Stimulated activated naive B cell treated with anti-CD40 and anti-IgM and Interleukin-4, amounts not matched to agents 10 μg/mL and 1 μg/mL and 100 μg/mL, for 72 hours (primary cell): ENCODE data around the gene CDKN2B-AS1.

Source experiments
- ATAC-seq, 2 donors: fragments of 150-1000 bp; cut with Tn5 transposase; replicated peaks; 2 replicates each; pipeline ENCODE4 v1.10.0; 2021; ENCODE audit warnings: moderate library complexity in 1 of 2
- DNase-seq: peaks from one replicate; pipeline ENCODE4 v3.0.0; 2021
- H3K27ac Mint-ChIP-seq: one replicate; pipeline ENCODE4 v1.8.0; 2022; ENCODE audit warnings: mild to moderate bottlenecking, mixed read lengths
- H3K27me3 Mint-ChIP-seq, 2 donors: one replicate each; pipeline ENCODE4 v1.8.0; 2022; ENCODE audit warnings: mixed read lengths in 2 of 2
- H3K36me3 Mint-ChIP-seq, 2 donors: one replicate each; pipeline ENCODE4 v1.8.0; 2022; ENCODE audit warnings: mixed read lengths in 2 of 2, mild to moderate bottlenecking in 1 of 2
- H3K4me1 Mint-ChIP-seq, 2 donors: one replicate each; pipeline ENCODE4 v1.8.0; 2022; ENCODE audit warnings: mixed read lengths in 2 of 2, mild to moderate bottlenecking in 1 of 2
- H3K4me3 Mint-ChIP-seq, 2 donors: one replicate each; pipeline ENCODE4 v1.8.0; 2022; ENCODE audit warnings: mild to moderate bottlenecking in 2 of 2, mixed read lengths in 2 of 2, moderate library complexity in 1 of 2
- H3K9me3 Mint-ChIP-seq, 2 donors: one replicate each; pipeline ENCODE4 v1.8.0; 2022; ENCODE audit warnings: mixed read lengths in 2 of 2, mild to moderate bottlenecking in 1 of 2

Gene CDKN2B-AS1

GRCh38 chr9:21969951-21970799, 24.4 kb upstream of the CDKN2B-AS1 start:
- peaks cover 11 to 12% of the 10 kb centered on the region in 2 donors for H3K36me3 Mint-ChIP-seq
- DNase-seq: no peak
- no peak overlapping the region for H3K4me3 Mint-ChIP-seq
- peaks cover 36 to 41% of the 10 kb centered on the region in 2 donors for H3K4me1 Mint-ChIP-seq
- peak overlapping the region; percentile 86 for H3K27ac Mint-ChIP-seq
- H3K27me3 Mint-ChIP-seq: peaks cover 80 to 92% of the 10 kb centered on the region in 2 donors
- H3K9me3 Mint-ChIP-seq: peaks cover 12 to 13% of the 10 kb centered on the region in 2 donors
- no peak for ATAC-seq

DNA sequence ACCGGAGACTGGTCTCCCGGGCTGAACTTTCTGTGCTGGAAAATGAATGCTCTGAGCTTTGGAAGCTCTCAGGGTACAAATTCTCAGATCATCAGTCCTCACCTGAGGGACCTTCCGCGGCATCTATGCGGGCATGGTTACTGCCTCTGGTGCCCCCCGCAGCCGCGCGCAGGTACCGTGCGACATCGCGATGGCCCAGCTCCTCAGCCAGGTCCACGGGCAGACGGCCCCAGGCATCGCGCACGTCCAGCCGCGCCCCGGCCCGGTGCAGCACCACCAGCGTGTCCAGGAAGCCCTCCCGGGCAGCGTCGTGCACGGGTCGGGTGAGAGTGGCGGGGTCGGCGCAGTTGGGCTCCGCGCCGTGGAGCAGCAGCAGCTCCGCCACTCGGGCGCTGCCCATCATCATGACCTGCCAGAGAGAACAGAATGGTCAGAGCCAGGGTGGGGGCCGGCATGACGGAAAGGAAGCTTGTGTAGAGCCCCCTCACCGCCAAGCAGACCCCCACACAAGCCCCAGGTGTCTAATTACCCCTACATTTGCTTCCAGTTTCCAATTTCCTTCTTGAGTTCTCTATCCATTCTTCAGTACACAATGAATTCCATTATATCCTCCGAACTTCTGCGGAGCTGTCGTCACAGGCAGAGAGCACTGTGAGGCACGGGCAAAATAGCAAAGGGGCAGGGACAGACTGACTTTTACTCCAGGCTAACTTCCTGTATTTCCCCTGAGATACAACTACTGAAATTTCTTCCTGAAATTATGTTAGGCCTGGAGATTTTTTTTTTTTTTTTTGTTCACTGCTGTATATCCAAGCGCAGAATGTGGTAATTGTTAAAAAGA, 23.6 kb upstream of the CDKN2B-AS1 start:
- Mint-ChIP-seq H3K9me3 (peaks cover 10 to 13% of the 10 kb centered on the region in 2 donors), H3K4me3 (no peak overlapping the region), H3K4me1 (peaks cover 35 to 40% of the 10 kb centered on the region in 2 donors), H3K27ac (peak overlapping the region; percentile 86), H3K27me3 (peaks cover 78 to 92% of the 10 kb centered on the region in 2 donors), H3K36me3 (peaks cover 7 to 11% of the 10 kb centered on the region in 2 donors)
- ATAC-seq (no peak), DNase-seq (no peak)

DNA sequence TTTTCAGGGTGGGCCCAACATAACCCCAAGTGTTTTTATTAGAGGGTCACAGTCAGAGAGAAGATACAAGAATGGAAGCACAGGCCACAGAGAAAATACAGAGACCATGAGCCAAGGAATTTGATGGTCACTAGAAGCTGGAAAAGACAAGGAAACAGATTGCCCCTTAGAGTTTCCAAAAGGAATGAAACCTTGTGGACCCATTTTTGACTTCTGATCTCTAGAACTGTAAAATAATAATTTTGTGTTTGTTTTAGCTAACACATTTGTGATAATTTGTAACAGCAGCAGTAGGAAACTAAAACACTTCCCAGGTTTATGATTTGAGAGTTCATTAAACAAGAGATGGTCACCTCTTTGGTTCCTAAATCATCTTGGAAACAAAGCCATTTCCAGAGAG, 22.2 kb upstream of the CDKN2B-AS1 start:
- Mint-ChIP-seq H3K36me3 (peaks cover 7 to 11% of the 10 kb centered on the region in 2 donors), H3K4me3 (no peak overlapping the region), H3K4me1 (peaks cover 32 to 42% of the 10 kb centered on the region in 2 donors), H3K27me3 (peaks cover 77 to 87% of the 10 kb centered on the region in 2 donors), H3K9me3 (peaks cover 9 to 10% of the 10 kb centered on the region in 2 donors), H3K27ac (no peak overlapping the region)
- DNase-seq: no peak
- no peak for ATAC-seq

GRCh38 chr9:21974343-21974721, 20.3 kb upstream of the CDKN2B-AS1 start:
- Mint-ChIP-seq H3K36me3 (peaks cover 2 to 4% of the 10 kb centered on the region in 2 donors), H3K27ac (peak overlapping the region; percentile 93), H3K4me1 (peaks cover 24 to 29% of the 10 kb centered on the region in 2 donors), H3K4me3 (peak overlapping the region; percentile 85 to 88), H3K27me3 (peaks cover 67 to 77% of the 10 kb centered on the region in 2 donors), H3K9me3 (peaks cover 1 to 5% of the 10 kb centered on the region in 2 donors)
- no peak for ATAC-seq
- DNase-seq: no peak

DNA sequence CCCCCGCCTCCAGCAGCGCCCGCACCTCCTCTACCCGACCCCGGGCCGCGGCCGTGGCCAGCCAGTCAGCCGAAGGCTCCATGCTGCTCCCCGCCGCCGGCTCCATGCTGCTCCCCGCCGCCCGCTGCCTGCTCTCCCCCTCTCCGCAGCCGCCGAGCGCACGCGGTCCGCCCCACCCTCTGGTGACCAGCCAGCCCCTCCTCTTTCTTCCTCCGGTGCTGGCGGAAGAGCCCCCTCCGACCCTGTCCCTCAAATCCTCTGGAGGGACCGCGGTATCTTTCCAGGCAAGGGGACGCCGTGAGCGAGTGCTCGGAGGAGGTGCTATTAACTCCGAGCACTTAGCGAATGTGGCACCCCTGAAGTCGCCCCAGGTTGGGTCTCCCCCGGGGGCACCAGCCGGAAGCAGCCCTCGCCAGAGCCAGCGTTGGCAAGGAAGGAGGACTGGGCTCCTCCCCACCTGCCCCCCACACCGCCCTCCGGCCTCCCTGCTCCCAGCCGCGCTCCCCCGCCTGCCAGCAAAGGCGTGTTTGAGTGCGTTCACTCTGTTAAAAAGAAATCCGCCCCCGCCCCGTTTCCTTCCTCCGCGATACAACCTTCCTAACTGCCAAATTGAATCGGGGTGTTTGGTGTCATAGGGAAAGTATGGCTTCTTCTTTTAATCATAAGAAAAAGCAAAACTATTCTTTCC, 19.7 kb upstream of the CDKN2B-AS1 start:
- H3K27me3 Mint-ChIP-seq: peaks cover 67 to 77% of the 10 kb centered on the region in 2 donors
- peak; percentile 72 to 78 for ATAC-seq
- DNase-seq: no peak

DNA sequence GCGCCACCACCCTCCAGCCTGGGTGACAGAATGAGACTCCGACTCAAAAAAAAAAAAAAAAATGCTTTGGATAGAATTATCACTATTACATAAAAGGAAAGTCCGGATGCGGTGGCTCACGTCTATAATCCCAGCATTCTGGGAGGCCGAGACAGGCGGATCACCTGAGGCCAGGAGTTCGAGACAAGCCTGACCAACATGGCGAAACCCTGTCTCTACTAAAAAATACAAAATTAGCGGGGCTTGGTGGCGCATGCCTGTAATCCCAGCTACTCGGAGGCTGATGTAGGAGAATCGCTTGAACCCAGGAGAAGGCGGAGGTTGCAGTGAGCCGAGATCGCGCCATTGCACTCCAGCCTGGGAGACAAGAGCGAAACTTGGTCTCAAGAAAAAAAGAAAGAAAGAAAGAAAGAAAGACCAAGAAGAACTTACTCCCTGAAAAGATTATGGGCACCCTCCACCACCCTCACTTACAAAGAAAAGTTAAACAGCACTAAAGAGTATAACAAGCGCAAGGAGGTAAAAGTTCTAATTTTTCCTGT, 18.2 kb upstream of the CDKN2B-AS1 start:
- Mint-ChIP-seq H3K36me3 (peaks cover 0 to 2% of the 10 kb centered on the region in 2 donors), H3K9me3 (no peaks in the 10 kb centered on the region), H3K27ac (no peak overlapping the region), H3K27me3 (peaks cover 59 to 63% of the 10 kb centered on the region in 2 donors), H3K4me1 (peaks cover 15 to 28% of the 10 kb centered on the region in 2 donors), H3K4me3 (no peak overlapping the region)
- ATAC-seq (no peak), DNase-seq (no peak)

More for the DNA sequence above, 19.7 kb upstream of the CDKN2B-AS1 start:
- peaks cover 24 to 28% of the 10 kb centered on the region in 2 donors for H3K4me1 Mint-ChIP-seq
- H3K27ac Mint-ChIP-seq: peak overlapping the region; percentile 93
- H3K4me3 Mint-ChIP-seq: peak overlapping the region; percentile 85 to 88
- peaks cover 0 to 5% of the 10 kb centered on the region in 2 donors for H3K9me3 Mint-ChIP-seq
- H3K36me3 Mint-ChIP-seq: peaks cover 2% of the 10 kb centered on the region in 2 donors

DNA sequence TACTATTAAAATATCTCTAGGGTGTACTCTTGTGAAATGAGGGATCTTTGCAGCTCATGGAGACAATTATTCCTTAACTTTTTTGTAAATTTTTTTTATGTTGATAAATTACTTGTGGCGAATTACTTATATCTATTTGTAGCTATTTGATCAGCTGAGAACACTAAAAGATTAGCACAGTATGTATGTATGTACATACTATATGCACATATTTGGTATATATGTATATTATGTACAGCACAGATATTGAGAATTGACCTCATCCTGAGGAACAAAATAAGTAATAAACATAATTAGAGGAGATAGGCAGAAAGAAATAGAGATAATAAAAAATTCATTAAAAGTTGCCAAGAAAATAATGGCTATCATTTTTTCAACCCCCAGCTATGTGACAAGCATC, 12.2 kb upstream of the CDKN2B-AS1 start:
- DNase-seq (no peak), ATAC-seq (no peak)
- H3K27me3 Mint-ChIP-seq: peaks cover 36 to 44% of the 10 kb centered on the region in 2 donors
- no peak overlapping the region for H3K27ac Mint-ChIP-seq
- peaks cover 0 to 10% of the 10 kb centered on the region in 2 donors for H3K4me1 Mint-ChIP-seq
- H3K36me3 Mint-ChIP-seq: no peaks in the 10 kb centered on the region
- H3K4me3 Mint-ChIP-seq: no peak overlapping the region
- H3K9me3 Mint-ChIP-seq: no peaks in the 10 kb centered on the region

- Mint-ChIP-seq H3K4me1 (peaks cover 0 to 10% of the 10 kb centered on the region in 2 donors), H3K27ac (no peak overlapping the region), H3K9me3 (no peaks in the 10 kb centered on the region), H3K4me3 (no peak overlapping the region), H3K36me3 (no peaks in the 10 kb centered on the region), H3K27me3 (peaks cover 40 to 49% of the 10 kb centered on the region in 2 donors)
- no peak for ATAC-seq
- no peak for DNase-seq
Observed at GRCh38 chr9:21982861-21983560, 11.6 kb upstream of the CDKN2B-AS1 start.

DNA sequence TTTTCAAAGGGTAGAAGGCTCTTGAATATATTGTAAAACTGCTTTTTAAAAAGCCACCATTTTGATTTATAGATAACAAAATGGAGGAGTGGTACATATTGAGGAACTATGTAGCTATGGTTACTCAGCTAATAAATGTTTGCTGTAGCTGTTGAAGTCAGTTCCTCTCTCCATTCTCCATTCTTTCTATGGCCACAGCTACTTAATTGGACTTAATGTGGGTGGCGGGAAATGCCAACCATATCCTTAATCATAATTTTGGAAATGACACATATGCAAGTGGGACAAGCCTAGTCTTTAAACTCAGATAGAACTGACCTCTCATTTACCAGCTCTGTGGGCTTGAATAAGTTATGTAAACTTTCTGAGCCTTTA, 11.0 kb upstream of the CDKN2B-AS1 start:
- DNase-seq (no peak), ATAC-seq (no peak)
- no peak overlapping the region for H3K4me3 Mint-ChIP-seq
- no peaks in the 10 kb centered on the region for H3K36me3 Mint-ChIP-seq
- no peak overlapping the region for H3K27ac Mint-ChIP-seq
- H3K9me3 Mint-ChIP-seq: no peaks in the 10 kb centered on the region
- peaks cover 42 to 52% of the 10 kb centered on the region in 2 donors for H3K27me3 Mint-ChIP-seq
- H3K4me1 Mint-ChIP-seq: peaks cover 0 to 10% of the 10 kb centered on the region in 2 donors

DNA sequence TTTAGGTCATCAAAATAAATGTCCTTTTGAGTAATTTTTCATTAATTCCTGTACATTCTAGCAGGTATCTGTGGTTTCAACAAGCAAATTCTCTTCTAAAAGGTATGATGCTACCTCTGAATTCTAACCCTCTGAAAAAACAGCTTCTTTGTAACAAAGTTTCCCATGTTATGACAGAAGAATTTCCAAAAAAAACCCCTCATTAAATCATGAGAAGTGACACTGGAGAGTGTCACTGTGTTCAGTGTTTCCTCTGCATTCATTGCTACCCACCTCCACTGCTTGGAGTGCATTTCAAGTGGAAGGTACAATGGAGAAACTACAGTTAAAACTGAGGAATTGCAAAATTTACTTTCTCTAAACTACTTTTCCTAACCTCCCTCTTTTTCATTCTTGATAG, 10.5 kb upstream of the CDKN2B-AS1 start:
- Mint-ChIP-seq H3K36me3 (no peaks in the 10 kb centered on the region), H3K9me3 (no peaks in the 10 kb centered on the region), H3K27ac (no peak overlapping the region), H3K4me1 (peaks cover 0 to 14% of the 10 kb centered on the region in 2 donors), H3K4me3 (no peak overlapping the region), H3K27me3 (peaks cover 40 to 52% of the 10 kb centered on the region in 2 donors)
- DNase-seq (no peak), ATAC-seq (no peak)

GRCh38 chr9:21985964-21986667, 8.5 kb upstream of the CDKN2B-AS1 start:
- H3K27me3 Mint-ChIP-seq: peaks cover 44 to 58% of the 10 kb centered on the region in 2 donors
- no peak for DNase-seq
- H3K27ac Mint-ChIP-seq: no peak overlapping the region
- peaks cover 7 to 8% of the 10 kb centered on the region in 2 donors for H3K36me3 Mint-ChIP-seq
- no peak overlapping the region for H3K4me3 Mint-ChIP-seq
- ATAC-seq: no peak
- H3K9me3 Mint-ChIP-seq: peaks cover 0 to 1% of the 10 kb centered on the region in 2 donors
- H3K4me1 Mint-ChIP-seq: peaks cover 10 to 27% of the 10 kb centered on the region in 2 donors

DNA sequence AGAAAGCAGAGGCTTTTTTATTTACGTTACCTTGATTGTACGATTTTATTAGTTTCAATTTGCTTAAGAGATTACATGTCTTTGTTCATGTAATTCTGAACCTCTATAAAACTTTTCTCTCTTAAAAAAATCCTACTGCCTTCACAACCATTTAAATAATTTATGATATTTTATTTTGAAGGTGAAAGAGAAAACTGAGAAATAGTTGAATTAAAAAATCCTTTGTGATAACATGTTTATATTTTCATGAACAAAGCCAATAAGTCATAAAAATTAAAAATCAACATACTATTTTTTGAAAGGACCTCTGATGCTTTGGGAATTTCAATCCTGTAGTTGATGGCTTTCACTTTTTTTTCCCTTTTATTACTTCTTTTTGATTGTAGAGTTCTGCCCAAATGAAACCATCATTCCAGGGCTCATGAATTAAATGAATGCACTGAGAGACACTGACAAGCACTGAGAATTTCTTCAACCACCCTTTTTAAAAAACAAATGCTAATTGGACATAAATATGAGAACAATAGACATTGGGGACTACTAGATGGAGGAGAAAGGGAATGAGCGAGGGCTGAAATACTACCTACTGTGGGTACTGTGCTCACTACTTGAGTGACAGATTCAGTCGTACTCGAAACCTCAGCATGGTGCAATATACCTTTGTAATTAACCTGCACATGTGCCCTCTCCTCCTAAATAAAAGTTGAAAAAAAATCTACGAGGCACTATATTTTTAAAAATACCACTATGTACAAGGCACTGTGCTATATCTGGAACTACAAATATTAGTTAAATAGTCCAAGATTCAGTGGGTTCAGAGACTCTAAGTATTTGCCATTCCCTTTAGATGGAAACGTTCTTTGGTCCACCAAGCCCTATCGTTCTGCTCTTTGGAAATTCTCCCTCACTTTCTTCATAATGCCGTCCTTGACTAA, 6.3 kb upstream of the CDKN2B-AS1 start:
- peaks cover 39 to 53% of the 10 kb centered on the region in 2 donors for H3K27me3 Mint-ChIP-seq
- DNase-seq (no peak), ATAC-seq (no peak)
- H3K36me3 Mint-ChIP-seq: peaks cover 7 to 8% of the 10 kb centered on the region in 2 donors
- peaks cover 11 to 29% of the 10 kb centered on the region in 2 donors for H3K4me1 Mint-ChIP-seq
- no peak overlapping the region for H3K4me3 Mint-ChIP-seq
- H3K9me3 Mint-ChIP-seq: peaks cover 0 to 1% of the 10 kb centered on the region in 2 donors
- no peak overlapping the region for H3K27ac Mint-ChIP-seq
